ENCODE measurements around the gene SLC6A18.
A peak's percentile ranks its signal among the peaks of the same experiment; 100 is the strongest.
"Not testable (repeated sequence)": the region's sequence is repeated elsewhere in the genome, so short reads cannot be mapped to it uniquely, and the experiment has no call there.

SLC6A18 gene

DNA sequence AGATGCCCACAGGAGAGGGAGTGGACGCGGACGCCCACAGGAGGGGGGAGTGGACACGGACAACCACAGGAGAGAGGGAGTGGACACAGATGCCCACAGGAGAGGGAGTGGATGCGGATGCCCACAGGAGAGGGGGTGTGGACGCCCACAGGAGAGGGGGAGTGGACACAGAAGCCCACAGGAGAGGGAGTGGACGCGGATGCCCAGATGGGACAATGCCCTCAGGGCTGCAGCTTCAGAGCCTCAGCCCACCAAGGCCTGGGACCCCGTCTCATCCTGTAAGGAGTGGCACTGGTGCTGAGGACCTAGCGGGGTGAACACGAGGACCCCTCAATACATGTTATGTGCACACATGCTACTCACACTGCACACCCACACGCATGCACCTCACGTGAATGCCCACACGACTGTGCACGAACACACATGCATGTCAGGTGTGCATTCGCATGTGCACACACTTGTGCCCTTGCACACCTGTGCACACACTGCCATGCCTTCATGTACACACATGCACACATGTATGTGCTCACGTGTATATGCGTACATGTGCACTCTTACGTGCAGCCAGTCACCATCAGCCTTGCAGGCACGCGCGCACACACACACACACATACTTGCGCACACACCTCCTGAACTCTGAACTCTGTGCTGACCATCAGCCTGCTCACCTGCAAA, 34.8 kb downstream of the SLC6A18 start:
- DNase-seq, result no peak

DNA sequence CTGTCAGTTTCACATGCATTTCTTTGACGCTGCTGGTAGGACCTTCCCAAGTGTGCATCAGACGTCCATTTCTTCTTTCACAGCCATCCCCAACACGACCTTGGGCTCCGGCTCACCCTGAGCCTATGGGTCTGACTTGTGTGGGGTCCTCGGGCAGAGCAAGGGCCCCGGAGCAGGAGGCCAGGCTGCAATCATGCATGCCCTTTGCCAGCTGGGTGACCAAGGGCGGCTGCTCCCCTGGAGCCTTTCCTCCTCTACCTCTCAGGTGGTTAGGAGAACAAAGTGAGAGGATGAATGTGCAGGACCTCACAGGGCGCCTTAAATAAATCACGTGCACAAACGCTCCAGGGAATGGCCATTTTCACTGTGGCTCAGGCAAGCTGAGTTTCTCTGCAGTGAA, 36.5 kb downstream of the SLC6A18 start:
- no peak for DNase-seq

DNA sequence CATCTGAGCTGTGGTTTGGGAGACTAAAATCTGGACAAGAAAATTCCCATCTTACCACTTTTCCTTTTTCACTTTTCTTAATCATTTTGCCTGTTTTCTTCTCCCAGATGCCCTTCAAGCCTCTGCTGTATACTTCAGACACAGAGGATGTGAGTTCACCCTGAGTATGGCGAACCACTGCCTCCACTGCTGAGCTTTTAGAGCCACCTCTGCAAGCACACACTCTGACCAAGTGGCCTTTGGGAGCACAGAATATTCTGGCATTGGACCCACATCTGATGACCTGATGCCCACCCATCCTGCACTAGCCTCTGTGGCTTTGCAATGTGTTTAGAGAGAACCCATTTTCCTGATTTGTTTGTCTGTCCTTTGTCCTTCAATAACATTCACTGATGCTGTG, 37.2 kb downstream of the SLC6A18 start:
- DNase-seq, result no peak

DNA sequence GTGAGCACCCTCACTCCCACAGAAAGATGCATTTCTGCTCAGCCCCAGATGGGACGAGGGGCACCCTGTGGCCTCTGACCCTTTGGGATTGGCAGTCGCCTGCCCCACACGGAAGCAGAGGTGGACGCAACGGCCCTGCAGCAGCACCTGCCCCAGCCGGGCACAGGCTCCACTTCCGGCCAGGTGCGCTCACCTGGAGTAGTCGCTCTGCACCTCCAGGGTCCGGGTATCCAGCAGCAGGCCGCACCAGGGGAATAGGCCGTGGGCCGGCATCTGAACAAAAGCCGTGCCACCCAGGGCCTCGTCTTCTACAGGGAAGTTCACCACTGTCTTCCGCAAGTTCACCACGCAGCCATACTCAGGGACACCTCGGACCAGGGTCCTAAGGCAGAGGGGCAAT, 39.0 kb downstream of the SLC6A18 start:
- DNase-seq, result no peak

DNA sequence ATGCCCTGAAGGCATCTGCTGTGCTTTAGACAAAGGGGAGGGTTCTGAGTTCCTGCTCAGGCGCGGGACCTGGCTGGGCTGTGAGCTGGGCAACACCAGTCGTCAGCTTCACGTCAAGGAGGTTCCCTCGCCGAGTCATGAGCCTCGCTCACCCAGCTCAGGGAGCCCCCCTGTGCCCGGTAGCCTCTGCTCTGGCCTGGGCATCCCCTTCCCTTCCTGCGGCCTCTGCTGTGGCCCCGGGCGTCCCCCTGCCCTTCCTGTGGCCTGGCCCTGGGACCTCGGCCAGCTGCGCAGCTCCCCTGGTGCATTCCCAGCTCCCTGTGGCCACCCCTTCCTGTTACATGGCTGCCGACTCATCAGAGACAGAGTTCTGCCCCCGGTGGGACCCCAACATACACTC, 39.8 kb downstream of the SLC6A18 start:
- DNase-seq, result no peak

DNA sequence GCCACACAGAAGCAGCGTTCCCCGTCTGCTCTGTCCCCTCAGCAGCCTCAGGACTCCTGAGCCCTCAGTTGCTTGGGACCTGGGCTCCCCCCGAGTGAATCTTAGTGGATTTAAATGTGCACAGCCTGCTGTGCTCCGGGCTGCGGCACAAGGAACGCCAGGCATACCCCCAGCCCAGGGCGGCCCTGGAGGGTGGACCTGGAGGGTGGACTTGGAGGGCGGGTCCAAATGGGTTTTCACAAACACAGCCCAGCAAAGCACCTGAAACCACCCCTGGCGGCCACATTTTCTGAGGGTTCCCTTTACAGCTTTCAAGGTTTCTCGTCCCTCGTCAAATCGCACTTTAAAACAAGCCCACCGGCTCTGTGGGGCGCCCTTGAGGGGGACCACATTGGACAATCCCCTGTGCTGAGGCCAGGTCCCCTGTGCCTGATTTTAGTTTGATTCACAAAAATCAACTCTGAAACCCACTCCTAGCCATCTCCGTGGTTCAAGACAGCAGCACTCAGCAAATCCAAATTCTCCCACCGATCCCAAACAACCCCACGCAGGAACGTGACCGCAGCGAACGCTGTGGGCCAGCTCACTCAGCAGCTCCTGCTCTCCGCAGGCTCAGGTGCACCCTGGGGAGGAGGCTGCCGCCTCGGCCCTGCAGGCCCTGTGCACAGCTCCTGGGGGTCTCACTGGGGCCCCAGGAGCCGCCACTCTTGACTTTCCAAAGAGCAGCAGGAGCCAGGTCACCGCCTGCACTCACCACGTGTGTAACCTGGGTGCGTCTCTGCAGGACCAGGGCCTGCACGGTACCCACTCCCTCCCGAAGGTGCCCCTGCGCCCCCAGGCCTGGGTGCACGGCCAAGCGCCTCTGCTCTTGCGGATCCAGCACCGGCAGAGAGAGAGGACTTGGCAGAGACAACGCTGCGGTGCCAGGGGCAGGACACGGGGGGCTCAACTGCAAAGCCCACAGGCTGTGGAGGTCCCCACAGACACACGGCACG, 40.6 kb downstream of the SLC6A18 start:
- DNase-seq, result no peak

DNA sequence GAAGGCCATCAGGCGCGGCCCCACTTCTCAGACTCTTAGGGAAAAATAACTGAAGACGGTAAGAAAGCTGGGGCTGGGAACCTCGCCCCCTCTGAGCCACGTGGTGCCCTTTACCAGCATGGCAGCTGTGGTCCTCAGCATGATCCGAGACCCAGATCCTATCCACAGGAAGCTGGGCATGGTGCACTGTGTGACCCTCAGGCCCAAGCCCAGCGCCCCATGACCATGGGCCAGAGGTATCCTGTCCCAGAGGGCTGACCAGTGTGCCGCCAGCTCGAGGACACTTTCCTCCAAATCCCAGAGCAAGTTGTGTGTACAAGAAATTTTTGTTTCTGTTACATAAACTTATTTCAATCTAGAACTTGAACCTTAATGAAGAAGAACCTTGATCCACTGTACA, 41.6 kb downstream of the SLC6A18 start:
- DNase-seq, result no peak

DNA sequence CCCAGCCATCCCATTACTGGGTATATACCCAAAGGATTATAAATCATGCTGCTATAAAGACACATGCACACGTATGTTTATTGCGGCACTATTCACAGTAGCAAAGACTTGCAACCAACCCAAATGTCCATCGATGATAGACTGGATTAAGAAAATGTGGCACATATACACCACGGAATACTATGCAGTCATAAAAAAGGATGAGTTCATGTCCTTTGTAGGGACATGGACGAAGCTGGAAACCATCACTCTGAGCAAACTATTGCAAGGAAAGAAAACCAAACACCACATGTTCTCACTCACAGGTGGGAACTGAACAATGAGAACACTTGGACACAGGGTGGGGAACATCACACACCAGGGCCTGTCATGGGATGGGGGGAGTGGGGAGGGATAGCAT, 42.3 kb downstream of the SLC6A18 start:
- not testable (repeated sequence) for DNase-seq

DNA sequence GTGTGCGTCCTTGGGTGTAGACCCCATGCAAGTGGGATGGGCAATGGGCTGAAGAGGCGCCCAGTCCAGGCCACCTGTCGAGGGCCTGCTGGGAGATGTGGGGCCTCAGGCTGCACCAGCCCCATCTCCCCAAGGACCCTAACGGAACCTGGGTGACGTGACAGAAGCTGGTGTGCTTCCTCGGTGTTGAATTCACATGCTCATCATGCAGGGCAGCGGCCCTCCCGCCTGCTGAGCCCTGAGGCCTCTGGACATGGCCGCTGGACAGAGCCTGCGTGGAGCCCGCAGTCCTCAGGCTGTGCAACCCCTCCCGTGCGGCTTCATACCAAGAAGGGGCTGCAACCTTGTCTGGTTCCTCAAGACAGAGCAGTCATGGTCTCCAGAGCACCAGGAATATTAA, 42.9 kb downstream of the SLC6A18 start:
- no peak for DNase-seq

DNA sequence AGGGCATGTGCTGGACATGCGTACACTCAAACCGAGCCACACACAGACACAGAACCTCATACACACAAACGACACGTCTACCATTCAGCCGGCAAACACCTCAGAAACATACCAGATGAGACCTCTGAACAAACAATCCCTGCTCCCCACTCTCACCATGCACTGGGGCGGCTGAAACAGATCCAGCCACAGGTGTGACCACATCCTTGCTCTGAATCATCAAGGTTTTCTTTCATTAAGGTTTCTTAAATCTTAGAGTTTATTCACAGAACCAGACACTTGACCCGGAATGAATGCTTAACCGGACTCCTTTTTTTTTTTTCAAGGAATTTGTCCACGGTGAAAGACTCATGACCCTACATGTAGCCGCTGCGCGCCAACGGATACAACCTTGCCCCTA, 43.5 kb downstream of the SLC6A18 start:
- no peak for DNase-seq

DNA sequence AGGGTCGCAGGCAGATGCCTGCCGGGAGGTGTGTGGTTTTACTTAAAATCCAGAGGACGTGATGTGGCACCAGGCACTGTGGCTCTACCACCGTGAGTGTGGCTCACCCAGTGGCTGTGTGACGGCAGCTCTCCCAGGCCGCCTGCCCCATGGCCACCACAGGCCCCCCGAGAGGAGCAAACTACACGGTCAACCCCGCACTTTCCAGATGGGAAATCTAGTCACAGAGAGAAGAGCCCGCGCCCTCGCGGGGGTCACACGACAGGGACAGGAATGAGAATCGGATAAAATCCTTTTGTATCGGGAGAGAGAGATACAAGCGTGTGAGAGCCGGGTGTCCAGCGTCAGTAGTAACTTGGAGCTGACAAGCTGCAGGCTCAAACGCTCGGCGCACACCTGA, 45.2 kb downstream of the SLC6A18 start:
- no peak for DNase-seq

DNA sequence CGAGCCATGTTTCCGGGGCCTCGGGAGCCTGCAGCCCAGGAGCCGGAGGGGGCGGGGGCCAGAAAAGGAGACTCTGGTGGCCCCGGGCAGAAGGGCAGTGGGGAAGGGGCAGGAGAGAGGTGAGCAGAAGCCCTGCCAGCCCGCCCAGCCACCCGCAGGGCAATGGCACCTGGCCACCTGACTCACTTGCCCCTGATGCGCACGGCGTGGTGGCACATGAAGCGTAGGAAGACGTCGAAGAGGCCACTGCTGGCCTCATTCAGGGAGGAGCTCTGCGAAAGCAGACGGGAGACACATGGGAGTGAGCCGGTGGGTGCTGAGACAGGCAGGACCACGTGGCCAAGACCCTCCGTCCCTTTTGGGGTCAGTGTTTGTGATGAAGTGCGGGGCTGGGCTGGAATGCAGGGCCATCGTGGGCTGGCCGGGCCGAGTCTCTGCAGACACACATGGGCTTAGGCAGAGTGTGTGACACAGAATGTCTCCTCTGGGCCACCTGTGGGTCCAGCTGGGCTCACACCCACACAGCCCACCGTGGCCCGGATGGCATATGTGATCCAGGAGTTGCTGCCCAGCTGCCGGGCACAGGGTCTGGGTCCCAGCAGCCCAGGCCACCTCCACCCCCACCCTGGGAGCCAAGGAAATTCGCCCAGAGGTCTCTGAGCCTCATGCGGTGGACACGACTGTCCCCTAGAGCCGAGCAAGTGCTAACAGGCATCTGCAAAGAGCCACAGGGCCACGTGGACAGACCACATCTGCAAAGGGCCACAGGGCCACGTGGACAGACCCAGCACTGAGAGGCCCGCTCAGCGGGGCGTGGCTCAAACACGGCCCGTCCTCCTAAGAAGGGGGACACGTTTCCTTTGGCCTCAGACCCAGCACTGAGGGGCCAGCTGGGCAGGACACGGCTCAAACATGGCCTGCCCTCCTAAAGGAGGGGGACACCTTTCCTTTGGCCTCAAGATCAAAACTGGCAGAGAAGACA, 46.0 kb downstream of the SLC6A18 start:
- DNase-seq, result no peak

DNA sequence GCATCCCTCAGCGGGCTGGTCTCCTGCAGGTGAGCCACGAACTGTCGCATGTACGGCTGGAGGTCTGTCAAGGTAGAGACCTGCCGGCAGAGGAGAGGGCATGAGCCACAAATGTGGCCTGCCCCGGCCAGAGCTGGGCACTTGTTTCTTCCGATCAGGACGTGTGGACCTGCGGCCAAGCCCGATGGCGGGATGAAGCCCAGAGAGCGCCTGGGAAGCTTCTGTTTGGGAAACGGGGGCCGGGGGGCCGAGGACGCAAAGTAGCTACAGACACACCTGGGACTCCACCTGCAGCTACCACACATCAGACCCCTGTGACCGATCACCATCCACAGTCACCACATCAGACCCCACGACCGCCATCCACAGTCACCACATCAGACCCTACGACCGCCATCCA, 47.0 kb downstream of the SLC6A18 start:
- DNase-seq, result no peak

DNA sequence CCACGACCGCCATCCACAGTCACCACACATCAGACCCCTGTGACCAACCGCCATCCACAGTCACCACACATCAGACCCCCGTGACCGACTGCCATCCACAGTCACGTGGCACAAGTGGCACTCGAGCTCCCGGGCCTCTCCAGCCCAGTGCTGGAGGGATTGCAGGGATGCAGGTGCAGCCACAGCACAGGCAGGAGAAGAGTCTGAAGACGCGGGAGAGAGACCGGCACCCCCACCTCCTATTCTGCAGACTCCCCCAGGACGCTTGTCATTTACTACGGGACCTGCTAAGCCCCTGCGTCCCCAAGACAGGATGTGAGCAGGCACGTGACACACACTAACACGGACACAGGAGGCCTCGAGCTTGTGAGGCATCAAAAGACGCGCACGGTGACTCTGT, 48.6 kb downstream of the SLC6A18 start:
- no peak for DNase-seq

DNA sequence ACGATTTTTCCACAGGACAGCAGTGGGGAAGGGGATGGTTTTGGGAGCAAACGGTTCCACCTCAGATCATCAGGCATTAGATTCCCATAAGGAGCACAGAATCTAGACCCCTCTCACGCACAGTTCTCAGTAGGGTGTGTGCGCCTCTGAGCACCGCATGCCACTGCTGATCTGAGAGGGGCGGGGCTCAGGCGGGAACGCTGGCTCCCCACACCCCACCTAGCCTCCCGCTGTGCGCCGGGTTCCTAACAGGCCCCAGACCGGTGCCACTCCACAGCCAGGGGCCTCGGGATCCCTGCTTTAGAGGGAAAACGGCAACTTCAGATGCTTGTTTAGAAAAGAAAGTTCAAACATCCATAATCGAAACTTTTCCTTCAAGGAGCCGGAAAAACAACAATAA, 49.3 kb downstream of the SLC6A18 start:
- DNase-seq, result no peak

DNA sequence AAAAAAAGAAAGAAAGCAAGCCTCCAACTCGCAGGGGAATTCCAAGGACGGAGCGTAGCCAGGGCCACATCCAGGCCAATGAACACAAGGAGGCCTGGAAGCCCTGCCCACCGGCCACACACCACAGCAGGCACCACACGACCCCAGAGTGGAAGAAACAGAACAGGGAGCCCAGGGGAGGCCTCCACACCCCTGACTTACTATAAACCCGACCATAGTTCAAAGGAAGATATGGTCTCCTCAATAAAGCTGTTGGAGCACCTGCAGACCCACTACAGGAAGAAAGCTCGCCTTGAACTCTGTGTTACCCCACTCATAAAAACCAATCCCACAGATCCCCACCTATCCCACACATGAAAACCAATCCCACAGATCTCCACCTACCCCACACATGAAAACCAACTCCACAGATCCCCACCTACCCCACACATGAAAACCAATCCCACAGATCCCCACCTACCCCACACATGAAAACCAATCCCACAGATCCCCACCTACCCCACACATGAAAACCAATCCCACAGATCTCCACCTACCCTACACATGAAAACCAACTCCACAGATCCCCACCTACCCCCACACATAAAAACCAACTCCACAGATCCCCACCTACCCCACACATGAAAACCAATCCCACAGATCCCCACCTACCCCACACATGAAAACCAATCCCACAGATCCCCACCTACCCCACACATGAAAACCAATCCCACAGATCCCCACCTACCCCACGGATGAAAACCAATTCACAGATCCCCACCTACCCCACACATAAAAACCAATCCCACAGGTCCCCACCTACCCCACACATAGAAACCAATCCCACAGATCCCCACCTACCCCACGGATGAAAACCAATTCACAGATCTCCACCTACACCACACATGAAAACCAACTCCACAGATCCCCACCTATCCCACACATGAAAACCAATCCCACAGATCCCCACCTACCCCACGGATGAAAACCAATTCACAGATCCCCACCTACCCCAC, 50.5 kb downstream of the SLC6A18 start:
- DNase-seq, result not testable (repeated sequence)

DNA sequence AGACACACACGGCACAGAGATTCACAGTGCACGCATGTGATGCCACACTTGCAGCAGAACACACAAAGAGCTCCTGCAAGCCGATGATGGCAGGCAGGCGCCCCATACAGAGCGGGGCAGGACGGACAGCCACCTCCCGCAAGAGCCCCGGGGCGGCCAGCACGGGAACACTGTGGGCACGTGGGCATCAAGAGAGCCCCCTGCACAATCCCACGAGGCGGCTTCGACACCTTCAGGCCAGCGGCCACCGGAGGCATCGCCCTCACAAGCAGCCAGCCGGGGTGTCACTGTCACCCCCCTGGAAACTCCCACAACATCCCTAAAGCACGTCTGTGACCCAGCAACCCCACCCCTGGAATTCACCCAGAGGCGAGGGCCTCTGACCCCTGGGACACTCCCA, 51.7 kb downstream of the SLC6A18 start:
- no peak for DNase-seq

DNA sequence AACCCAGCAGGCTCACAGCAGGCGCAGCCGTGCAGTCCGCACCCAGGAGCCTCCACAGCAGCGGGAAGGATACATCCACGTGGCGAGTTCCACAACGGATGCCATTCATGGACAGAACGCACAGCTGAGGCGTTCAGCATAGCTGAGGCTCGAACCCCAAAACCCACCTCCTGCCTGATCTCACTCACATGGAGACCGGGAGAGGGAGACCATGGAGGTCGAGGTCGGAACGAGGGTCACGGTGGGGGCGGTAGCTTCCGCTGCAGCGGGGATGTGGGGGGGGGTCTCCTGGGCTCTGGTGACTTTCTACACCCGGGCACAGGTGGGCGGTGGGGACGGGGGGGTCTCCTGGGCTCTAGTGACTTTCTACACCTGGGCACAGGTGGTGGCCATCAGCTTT, 52.1 kb downstream of the SLC6A18 start:
- no peak for DNase-seq

DNA sequence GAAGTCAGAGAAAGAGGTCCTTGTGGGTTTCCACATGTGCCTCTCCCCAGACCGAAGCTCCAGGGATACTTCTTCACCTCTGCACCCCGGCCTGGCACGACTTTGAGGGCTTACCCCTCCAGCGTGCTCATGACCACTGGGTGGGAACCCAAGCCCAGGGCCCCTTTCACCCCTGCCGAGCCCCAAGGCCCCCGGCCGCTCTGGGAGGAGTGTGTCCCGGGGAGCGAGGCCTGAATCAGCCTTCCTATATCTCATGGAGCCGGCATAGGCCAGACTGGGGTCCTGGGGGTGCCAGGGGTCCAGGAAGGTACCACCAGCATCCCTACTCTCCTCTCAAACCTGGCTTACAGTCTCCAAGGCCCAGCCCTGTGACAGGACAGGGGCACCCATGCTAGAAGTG, 52.6 kb downstream of the SLC6A18 start:
- no peak for DNase-seq

DNA sequence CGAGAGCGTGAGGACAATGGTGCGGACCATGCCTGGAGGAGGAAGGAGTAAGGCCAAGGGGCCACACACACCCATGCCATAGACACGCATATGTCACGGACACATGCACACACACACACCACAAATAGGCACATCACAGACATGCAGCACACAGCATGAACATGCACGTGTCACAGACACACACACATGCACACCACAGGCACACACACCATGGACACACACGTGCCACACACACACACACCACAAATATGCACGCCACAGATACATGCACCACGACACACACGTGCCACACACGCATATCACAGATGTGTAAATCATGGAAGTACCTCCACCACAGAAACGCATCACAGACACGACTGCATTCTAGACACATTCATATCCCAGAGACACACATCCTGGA, 53.0 kb downstream of the SLC6A18 start:
- DNase-seq, result no peak

DNA sequence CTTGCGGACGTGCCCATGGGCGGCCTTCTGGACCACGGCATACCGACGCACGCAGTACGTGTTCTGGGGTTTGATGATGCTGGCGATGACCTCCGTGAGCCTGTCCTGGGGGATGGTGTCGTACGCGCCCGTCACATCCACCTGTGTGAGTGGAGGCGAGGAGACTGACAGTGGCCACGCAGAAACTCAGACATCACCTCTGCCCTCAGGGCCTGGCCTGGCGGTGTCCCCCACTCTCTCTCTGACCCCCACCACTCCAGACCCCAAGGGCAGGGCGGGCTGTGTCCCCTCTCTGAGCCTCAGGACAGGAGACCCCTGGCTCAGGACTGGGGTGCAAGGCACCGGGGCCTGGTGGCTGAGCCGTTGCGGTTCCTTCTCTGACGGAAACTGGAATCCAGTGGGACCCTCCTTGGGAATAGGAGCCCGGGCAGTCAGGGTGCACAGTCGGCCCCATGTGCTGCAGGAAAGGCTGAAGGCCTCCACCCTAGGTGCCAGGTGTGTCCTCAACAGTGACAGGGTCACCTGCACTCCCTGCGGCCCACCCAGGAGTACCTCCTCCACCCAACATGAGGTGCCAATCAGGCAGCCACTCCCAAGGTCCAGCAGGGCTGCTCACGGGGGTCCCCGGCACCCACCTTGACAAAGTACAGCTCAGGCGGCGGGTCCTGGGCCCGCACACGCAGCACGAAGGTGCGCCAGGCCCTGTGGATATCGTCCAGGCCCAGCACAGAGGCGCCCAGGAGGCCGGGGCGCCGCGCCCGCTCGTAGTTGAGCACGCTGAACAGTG, 53.7 kb downstream of the SLC6A18 start:
- peak; percentile 26 for DNase-seq
